Naive thymus-derived CD8-positive, alpha-beta T cell (primary cell): Measurements from ENCODE around the gene OR2T11. TPM values are rescaled to one million over a fixed set of nuclear protein-coding genes. Genes with fewer than 3 reads are reported as not detected.
A peak's percentile ranks its signal among the peaks of the same experiment; 100 is the strongest.
"Not testable (repeated sequence)": the region's sequence is repeated elsewhere in the genome, so short reads cannot be mapped to it uniquely, and the experiment has no call there.

ENCODE experiments used
- ATAC-seq, 2 donors: fragments of 150-1000 bp; cut with Tn5 transposase in 1 of 2; sonication (Bioruptor Pico), chemical (Tn5 transposase) in 1 of 2; 1 replicate in 1 of 2; 2 replicates in 1 of 2; pipeline ENCODE4 v1.10.0; 2021; ENCODE audit warnings: mild to moderate bottlenecking in 2 of 2, moderate library complexity in 2 of 2
- POLR2A ChIA-PET: fragments of 350-600 bp; sonication (Branson Sonifier 250); formaldehyde crosslinking; loops from one replicate; lab custom pipeline; 2021; ENCODE audit warnings: antibody characterized with exemption; lab: Charles Lee
- DNase-seq, 10 donors: peaks; one replicate each; pipeline versions ENCODE4 v3.0.0 to v3.0.0-alpha.2; 2020 to 2022
- H3K27ac Mint-ChIP-seq, 10 donors: one replicate each; pipeline ENCODE4 v1.8.0; 2020 to 2022; ENCODE audit warnings: mild to moderate bottlenecking in 10 of 10, mixed read lengths in 10 of 10, moderate library complexity in 4 of 10, inconsistent platforms in 1 of 10
- H3K27me3 Mint-ChIP-seq, 5 donors: one replicate each; pipeline ENCODE4 v1.8.0; 2021 to 2022; ENCODE audit warnings: mixed read lengths in 5 of 5
- H3K36me3 Mint-ChIP-seq, 3 donors: one replicate each; pipeline ENCODE4 v1.8.0; 2020 to 2022; ENCODE audit warnings: mixed read lengths in 3 of 3, mild to moderate bottlenecking in 2 of 3, inconsistent platforms in 1 of 3
- H3K4me1 Mint-ChIP-seq, 4 donors: one replicate each; pipeline ENCODE4 v1.8.0; 2021 to 2022; ENCODE audit warnings: mixed read lengths in 4 of 4
- H3K4me3 Mint-ChIP-seq, 10 donors: one replicate each; pipeline ENCODE4 v1.8.0; 2020 to 2022; ENCODE audit warnings: mild to moderate bottlenecking in 10 of 10, mixed read lengths in 10 of 10, moderate library complexity in 6 of 10, inconsistent platforms in 1 of 10
- H3K9me3 Mint-ChIP-seq, 9 donors: one replicate each; pipeline ENCODE4 v1.8.0; 2020 to 2022; ENCODE audit warnings: mixed read lengths in 9 of 9, mild to moderate bottlenecking in 3 of 9, inconsistent platforms in 1 of 9, moderate library complexity in 1 of 9
- polyA plus RNA-seq, 3 donors: library from polyadenylated mRNA; unstranded; fragments of 300-500 nt; fragmentation: Illumina TruSeq; gene quantifications; one replicate each; pipeline ENCODE4 v1.2.3, GENCODE V29; 2021
- total RNA-seq, 8 experiments: library from RNA in 2 of 8; stranded (reverse) in 2 of 8; gene quantifications; one replicate each; pipeline ENCODE4 v1.2.3 and lab custom pipeline; 2021 to 2026

Gene OR2T11
- total and polyA plus RNA-seq, 5 experiments from 2014 or later, result not detected

GRCh38 chr1:248599396-248599795 is 35.5 kb downstream of the OR2T11 start:
- Mint-ChIP-seq H3K9me3 (peaks cover 0 to 3% (median 0%) of the 10 kb centered on the region in 9 donors), H3K27me3 (no peaks in the 10 kb centered on the region), H3K4me1 (peaks cover 3 to 8% (median 5%) of the 10 kb centered on the region in 4 donors), H3K27ac (no peak overlapping the region), H3K4me3 (no peak overlapping the region), H3K36me3 (no peaks in the 10 kb centered on the region)
- DNase-seq (no peak), ATAC-seq (no peak)
- POLR2A ChIA-PET, result no interaction called here

GRCh38 chr1:248597589-248597988 is 37.3 kb downstream of the OR2T11 start, which contains the start of gene OR2T10:
Gene OR2T10 (minus strand): TSS chr1:248597700. CDS start chr1:248593768, 3,932 bp downstream.
- no peak for DNase-seq
- no peak within 1 kb of the TSS for H3K4me3 Mint-ChIP-seq
- H3K4me1 Mint-ChIP-seq, result peaks cover 3 to 7% (median 5%) of the 10 kb centered on the region in 4 donors
- no peaks in the 10 kb centered on the region for H3K9me3 Mint-ChIP-seq
- H3K27me3 Mint-ChIP-seq, result peaks cover 0 to 3% (median 0%) of the 10 kb centered on the region in 5 donors
- ATAC-seq, result no peak
- H3K27ac Mint-ChIP-seq, result peak within 1 kb of the TSS in 1 of 10 donors; percentile 19
- POLR2A ChIA-PET, result no interaction called here
- H3K36me3 Mint-ChIP-seq, result no peaks in the 10 kb centered on the region

GRCh38 chr1:248596615-248597014 is 38.3 kb downstream of the OR2T11 start:
- DNase-seq (no peak), ATAC-seq (no peak)
- Mint-ChIP-seq H3K4me1 (peaks cover 1 to 7% (median 3%) of the 10 kb centered on the region in 4 donors), H3K9me3 (no peaks in the 10 kb centered on the region), H3K4me3 (no peak overlapping the region), H3K27ac (peak overlapping the region in 1 of 10 donors; percentile 19), H3K27me3 (peaks cover 0 to 6% (median 0%) of the 10 kb centered on the region in 5 donors), H3K36me3 (no peaks in the 10 kb centered on the region)
- POLR2A ChIA-PET, result no interaction called here

- no peak for ATAC-seq
These were observed 41.7 kb downstream of the OR2T11 start for GRCh38 chr1:248593226-248593625.

GRCh38 chr1:248592655-248593054 is 42.2 kb downstream of the OR2T11 start:
- DNase-seq (no peak), ATAC-seq (no peak)
- H3K27me3 Mint-ChIP-seq, result peaks cover 0 to 6% (median 0%) of the 10 kb centered on the region in 5 donors
- POLR2A ChIA-PET, result no interaction called here
- peaks cover 0 to 3% (median 0%) of the 10 kb centered on the region in 9 donors for H3K9me3 Mint-ChIP-seq
- H3K4me3 Mint-ChIP-seq, result no peak overlapping the region
- peak overlapping the region in 1 of 10 donors; percentile 1 for H3K27ac Mint-ChIP-seq
- peaks cover 1 to 7% (median 3%) of the 10 kb centered on the region in 4 donors for H3K4me1 Mint-ChIP-seq
- H3K36me3 Mint-ChIP-seq, result no peaks in the 10 kb centered on the region

More at GRCh38 chr1:248593226-248593625, 41.7 kb downstream of the OR2T11 start:
- H3K36me3 Mint-ChIP-seq, result no peaks in the 10 kb centered on the region
- peaks cover 0 to 3% (median 0%) of the 10 kb centered on the region in 9 donors for H3K9me3 Mint-ChIP-seq
- no peak for DNase-seq
- peaks cover 0 to 6% (median 0%) of the 10 kb centered on the region in 5 donors for H3K27me3 Mint-ChIP-seq
- POLR2A ChIA-PET, result no interaction called here
- no peak overlapping the region for H3K27ac Mint-ChIP-seq
- peaks cover 1 to 7% (median 3%) of the 10 kb centered on the region in 4 donors for H3K4me1 Mint-ChIP-seq
- no peak overlapping the region for H3K4me3 Mint-ChIP-seq

- Mint-ChIP-seq H3K27me3 (peaks cover 0 to 6% (median 3%) of the 10 kb centered on the region in 5 donors), H3K4me3 (no peak overlapping the region), H3K9me3 (peaks cover 0 to 3% (median 0%) of the 10 kb centered on the region in 9 donors), H3K4me1 (peaks cover 0 to 3% (median 0%) of the 10 kb centered on the region in 4 donors), H3K36me3 (no peaks in the 10 kb centered on the region), H3K27ac (no peak overlapping the region)
- ATAC-seq (no peak), DNase-seq (no peak)
- POLR2A ChIA-PET, result no interaction called here
These were observed 44.8 kb downstream of the OR2T11 start for GRCh38 chr1:248590055-248590454.

GRCh38 chr1:248589334-248589733 is 45.6 kb downstream of the OR2T11 start:
- POLR2A ChIA-PET, result no interaction called here
- no peak for DNase-seq
- Mint-ChIP-seq H3K27me3 (peaks cover 0 to 6% (median 3%) of the 10 kb centered on the region in 5 donors), H3K9me3 (peaks cover 0 to 3% (median 0%) of the 10 kb centered on the region in 9 donors), H3K27ac (no peak overlapping the region), H3K36me3 (no peaks in the 10 kb centered on the region), H3K4me1 (peaks cover 0 to 4% (median 0%) of the 10 kb centered on the region in 4 donors), H3K4me3 (no peak overlapping the region)
- ATAC-seq, result no peak

- no peak for ATAC-seq
- peaks cover 0 to 3% (median 0%) of the 10 kb centered on the region in 9 donors for H3K9me3 Mint-ChIP-seq
- POLR2A ChIA-PET, result no interaction called here
- H3K36me3 Mint-ChIP-seq, result no peaks in the 10 kb centered on the region
- H3K4me1 Mint-ChIP-seq, result peaks cover 0 to 5% (median 0%) of the 10 kb centered on the region in 4 donors
- peaks cover 0 to 3% (median 2%) of the 10 kb centered on the region in 5 donors for H3K27me3 Mint-ChIP-seq
- no peak overlapping the region for H3K27ac Mint-ChIP-seq
- no peak for DNase-seq
- no peak overlapping the region for H3K4me3 Mint-ChIP-seq
These were observed 49.6 kb downstream of the OR2T11 start for GRCh38 chr1:248585266-248585665.

GRCh38 chr1:248576260-248576980 is 58.5 kb downstream of the OR2T11 start:
- H3K9me3 Mint-ChIP-seq, result peaks cover 0 to 2% (median 0%) of the 10 kb centered on the region in 9 donors
- peaks cover 0 to 2% (median 0%) of the 10 kb centered on the region in 5 donors for H3K27me3 Mint-ChIP-seq
- H3K36me3 Mint-ChIP-seq, result peaks cover 0 to 5% (median 0%) of the 10 kb centered on the region in 3 donors
- H3K27ac Mint-ChIP-seq, result no peak overlapping the region
- POLR2A ChIA-PET, result no interaction called here
- ATAC-seq (no peak), DNase-seq (no peak)
- no peak overlapping the region for H3K4me3 Mint-ChIP-seq
- H3K4me1 Mint-ChIP-seq, result peaks cover 0 to 3% (median 0%) of the 10 kb centered on the region in 4 donors

- H3K4me1 Mint-ChIP-seq, POLR2A ChIA-PET, H3K9me3 Mint-ChIP-seq, H3K4me3 Mint-ChIP-seq, DNase-seq, ATAC-seq, H3K36me3 Mint-ChIP-seq, H3K27me3 Mint-ChIP-seq: not testable (repeated sequence)
- H3K27ac Mint-ChIP-seq, result peak within 1 kb of the TSS in 5 of 10 donors; percentile 13 to 83 (median 46)
These were observed 60.2 kb downstream of the OR2T11 start, which contains the start of gene OR2T34 for GRCh38 chr1:248574657-248575056. Gene OR2T34 (minus strand): TSS chr1:248574757. CDS start chr1:248574757, 0 bp downstream.

- H3K27me3 Mint-ChIP-seq, H3K36me3 Mint-ChIP-seq, ATAC-seq, POLR2A ChIA-PET, DNase-seq, H3K9me3 Mint-ChIP-seq, H3K4me3 Mint-ChIP-seq: not testable (repeated sequence)
- Mint-ChIP-seq H3K27ac (peak overlapping the region in 2 of 10 donors; percentile 13 to 83), H3K4me1 (peaks cover 0 to 10% (median 6%) of the 10 kb centered on the region in 4 donors)
These were observed 61.0 kb downstream of the OR2T11 start for GRCh38 chr1:248573856-248574255.
